B cell (primary cell): ENCODE results near the gene TNRC6C.

Source experiments
- CTCF ChIP-seq: fragments of 200-600 bp; IDR thresholded peaks from one replicate; pipeline ENCODE4 v1.8.0; 2022; ENCODE audit warnings: antibody characterized with exemption, mild to moderate bottlenecking
- EZH2 ChIP-seq: IDR thresholded peaks from 2 replicates; pipeline ENCODE4 v1.6.1; 2012; ENCODE audit warnings: borderline replicate concordance, low read depth, mild to moderate bottlenecking, moderate library complexity, low read length; ENCODE audit not compliant: insufficient read depth, poor library complexity, severe bottlenecking

GRCh38 chr17:77935121-77935571, 23.4 kb upstream of the TNRC6C start:
- no peak for TF ChIP-seq EZH2
- no peak for TF ChIP-seq CTCF
